ENCODE measurements around the gene PAQR6.
A peak's percentile ranks its signal among the peaks of the same experiment; 100 is the strongest.

Gene PAQR6

GRCh38 chr1:156257711-156258110, 9.9 kb upstream of the PAQR6 start:
- Histone ChIP-seq H3K27me3 (ENCODE audit: insufficient read depth, poor library complexity, severe bottlenecking) (no peaks in the 10 kb centered on the region), H3K27ac (replicated peaks) (peak overlapping the region; percentile 56), H3K4me3 (replicated peaks; ENCODE audit: insufficient read depth, low read length) (no peak overlapping the region)
- TF ChIP-seq CTCF (IDR thresholded peaks at IDR 0.05; ENCODE audit: insufficient read depth, low read length) (no peak), POLR2AphosphoS5 (IDR thresholded peaks at IDR 0.05; ENCODE audit: low read depth) (no peak), GABPA (IDR thresholded peaks at IDR 0.05; ENCODE audit: low read depth) (no peak), REST (IDR thresholded peaks at IDR 0.05; ENCODE audit: insufficient replicate concordance, low read depth) (no peak), SPI1 (IDR thresholded peaks at IDR 0.05; ENCODE audit: borderline replicate concordance, low read depth) (no peak)
- peak in 1 of 2 experiments; percentile 48 for DNase-seq (ENCODE audit: low read depth in 1 of 2, low spot score in 1 of 2)

GRCh38 chr1:156253634-156254033, 5.8 kb upstream of the PAQR6 start:
- Histone ChIP-seq H3K27me3 (ENCODE audit: insufficient read depth, poor library complexity, severe bottlenecking) (no peaks in the 10 kb centered on the region), H3K27ac (replicated peaks) (no peak overlapping the region), H3K4me3 (replicated peaks; ENCODE audit: insufficient read depth, low read length) (no peak overlapping the region)
- TF ChIP-seq CTCF (IDR thresholded peaks at IDR 0.05; ENCODE audit: insufficient read depth, low read length): no peak
- no peak for TF ChIP-seq GABPA (IDR thresholded peaks at IDR 0.05; ENCODE audit: low read depth)
- no peak for TF ChIP-seq REST (IDR thresholded peaks at IDR 0.05; ENCODE audit: insufficient replicate concordance, low read depth)
- TF ChIP-seq SPI1 (IDR thresholded peaks at IDR 0.05; ENCODE audit: borderline replicate concordance, low read depth): no peak
- TF ChIP-seq POLR2AphosphoS5 (IDR thresholded peaks at IDR 0.05; ENCODE audit: low read depth): no peak
- DNase-seq (ENCODE audit: low read depth in 1 of 2, low spot score in 1 of 2): no peak

- no peak for TF ChIP-seq POLR2AphosphoS5 (IDR thresholded peaks at IDR 0.05; ENCODE audit: low read depth)
- TF ChIP-seq REST (IDR thresholded peaks at IDR 0.05; ENCODE audit: insufficient replicate concordance, low read depth): no peak
- TF ChIP-seq GABPA (IDR thresholded peaks at IDR 0.05; ENCODE audit: low read depth): no peak
- no peak for TF ChIP-seq CTCF (IDR thresholded peaks at IDR 0.05; ENCODE audit: insufficient read depth, low read length)
- no peak for TF ChIP-seq SPI1 (IDR thresholded peaks at IDR 0.05; ENCODE audit: borderline replicate concordance, low read depth)
- H3K27ac ChIP-seq (replicated peaks): no peak overlapping the region
- DNase-seq (ENCODE audit: low read depth in 1 of 2, low spot score in 1 of 2): no peak
- no peaks in the 10 kb centered on the region for H3K27me3 ChIP-seq (ENCODE audit: insufficient read depth, poor library complexity, severe bottlenecking)
- H3K4me3 ChIP-seq (replicated peaks; ENCODE audit: insufficient read depth, low read length): no peak overlapping the region
These were observed 3.7 kb upstream of the PAQR6 start for GRCh38 chr1:156251527-156251926.
